GM21367 (cell line): Measurements from ENCODE around the gene MEP1A.
"Not testable (repeated sequence)": the region's sequence is repeated elsewhere in the genome, so short reads cannot be mapped to it uniquely, and the experiment has no call there.

ENCODE experiments used
- ATAC-seq: cut with Tn5 transposase; IDR thresholded peaks from one replicate; pipeline ENCODE4 v1.9.1; 2021; ENCODE audit not compliant: unreplicated experiment

Gene MEP1A

GRCh38 chr6:46832816-46833215, 39.6 kb downstream of the MEP1A start:
- ATAC-seq = no peak

- ATAC-seq = not testable (repeated sequence)
These were observed 41.2 kb downstream of the MEP1A start for GRCh38 chr6:46834257-46834916.

- not testable (repeated sequence) for ATAC-seq
These were observed 41.8 kb downstream of the MEP1A start for GRCh38 chr6:46834991-46835390.

GRCh38 chr6:46838033-46838432, 44.8 kb downstream of the MEP1A start:
- no peak for ATAC-seq

GRCh38 chr6:46842252-46842846, 49.2 kb downstream of the MEP1A start:
- not testable (repeated sequence) for ATAC-seq

- no peak for ATAC-seq
These were observed 51.9 kb downstream of the MEP1A start for GRCh38 chr6:46845126-46845525.

GRCh38 chr6:46848684-46849360, 55.6 kb downstream of the MEP1A start:
- peak; percentile 95 for ATAC-seq

- no peak for ATAC-seq
These were observed 56.1 kb downstream of the MEP1A start for GRCh38 chr6:46849361-46849690.

GRCh38 chr6:46850792-46851191, 57.6 kb downstream of the MEP1A start:
- ATAC-seq = no peak

GRCh38 chr6:46851576-46851975, 58.4 kb downstream of the MEP1A start:
- ATAC-seq = not testable (repeated sequence)

- ATAC-seq = not testable (repeated sequence)
These were observed 62.8 kb downstream of the MEP1A start for GRCh38 chr6:46855966-46856365.

- no peak for ATAC-seq
These were observed 69.2 kb downstream of the MEP1A start for GRCh38 chr6:46862381-46862780.

GRCh38 chr6:46863791-46864190, 70.6 kb downstream of the MEP1A start:
- ATAC-seq = no peak

GRCh38 chr6:46865221-46865620, 72.0 kb downstream of the MEP1A start:
- ATAC-seq = no peak

GRCh38 chr6:46867411-46867810, 74.2 kb downstream of the MEP1A start:
- ATAC-seq = no peak

GRCh38 chr6:46876126-46876525, 82.9 kb downstream of the MEP1A start:
- no peak for ATAC-seq

GRCh38 chr6:46879003-46879402, 85.8 kb downstream of the MEP1A start:
- ATAC-seq = no peak

GRCh38 chr6:46882645-46883044, 89.5 kb downstream of the MEP1A start:
- no peak for ATAC-seq

GRCh38 chr6:46888031-46888430, 94.8 kb downstream of the MEP1A start:
- ATAC-seq = no peak

GRCh38 chr6:46888578-46888977, 95.4 kb downstream of the MEP1A start:
- ATAC-seq = no peak
